Fibroblast of mammary gland (primary cell): ENCODE data around the gene LINGO1.

Source experiments
- DNase-seq: peaks from one replicate; pipeline ENCODE4 v3.0.0-alpha.2; 2010; ENCODE audit warnings: low read depth
- H3K4me3 ChIP-seq: 2 replicates; pipeline ENCODE4 v1.5.1; 2011; ENCODE audit warnings: low read depth, mild to moderate bottlenecking, low read length, moderate library complexity; ENCODE audit not compliant: control insufficient read depth
- CTCF ChIP-seq: conservative IDR thresholded peaks from 2 replicates; pipeline ENCODE4 v1.5.1; 2011; ENCODE audit warnings: low read depth, low read length, inconsistent platforms; ENCODE audit not compliant: control insufficient read depth, insufficient read depth

Gene LINGO1

GRCh38 chr15:77672135-77672534, 39.4 kb upstream of the LINGO1 start:
- H3K4me3 ChIP-seq = no peak overlapping the region
- no peak for DNase-seq
- no peak for TF ChIP-seq CTCF

- TF ChIP-seq CTCF = no peak
- no peak overlapping the region for H3K4me3 ChIP-seq
- DNase-seq = no peak
Measured at GRCh38 chr15:77671362-77672056, 38.8 kb upstream of the LINGO1 start.

- no peak overlapping the region for H3K4me3 ChIP-seq
- no peak for DNase-seq
- TF ChIP-seq CTCF = no peak
Measured at GRCh38 chr15:77670558-77671361, 38.0 kb upstream of the LINGO1 start.

GRCh38 chr15:77669896-77670295, 37.2 kb upstream of the LINGO1 start:
- no peak for TF ChIP-seq CTCF
- DNase-seq = no peak
- H3K4me3 ChIP-seq = no peak overlapping the region

- no peak overlapping the region for H3K4me3 ChIP-seq
- TF ChIP-seq CTCF = no peak
- DNase-seq = no peak
Measured at GRCh38 chr15:77667338-77668234, 34.9 kb upstream of the LINGO1 start.

GRCh38 chr15:77666296-77666660, 33.6 kb upstream of the LINGO1 start:
- TF ChIP-seq CTCF = no peak
- H3K4me3 ChIP-seq = no peak overlapping the region
- DNase-seq = no peak
